Tibial artery (tissue), 4 donors: ENCODE data around the gene SPEM1.

Experiments used
- DNase-seq, 2 donors: peaks; one replicate each; pipeline ENCODE4 v3.0.0-alpha.2; 2019
- H3K27ac ChIP-seq, 2 donors: fragments of 200-600 bp; sonication (generic) in 1 of 2; 1 replicate in 1 of 2; 2 replicates in 1 of 2; pipeline ENCODE4 v1.5.1; 2018 to 2019; ENCODE audit warnings: mild to moderate bottlenecking in 1 of 2
- H3K27me3 ChIP-seq, 2 donors: fragments of 200-600 bp; sonication (generic) in 1 of 2; one replicate each; pipeline versions ENCODE4 v1.5.1 to v1.6.0; 2016 to 2019
- H3K36me3 ChIP-seq, 3 donors: fragments of 200-600 bp; sonication (generic) in 2 of 3; one replicate each; pipeline ENCODE4 v1.5.1; 2016 to 2019; ENCODE audit warnings: mild to moderate bottlenecking in 2 of 3
- H3K4me1 ChIP-seq, 4 donors: fragments of 200-600 bp; sonication (generic) in 2 of 4; 1 replicate in 3 of 4; 2 replicates in 1 of 4; pipeline ENCODE4 v1.5.1; 2016 to 2019
- H3K4me3 ChIP-seq, 2 donors: fragments of 200-600 bp; sonication (generic) in 1 of 2; 1 replicate in 1 of 2; 2 replicates in 1 of 2; pipeline ENCODE4 v1.5.1; 2018 to 2019; ENCODE audit warnings: mild to moderate bottlenecking in 2 of 2
- H3K9me3 ChIP-seq, 3 donors: fragments of 200-600 bp; sonication (generic) in 1 of 3; one replicate each; pipeline ENCODE4 v1.5.1; 2016 to 2019
- CTCF ChIP-seq, 2 experiments: fragments of 200-600 bp in 1 of 2; fragments of 450-650 bp in 1 of 2; IDR thresholded peaks; one replicate each; pipeline ENCODE4 v1.5.1; 2017 to 2019; ENCODE audit warnings: antibody characterized with exemption in 2 of 2, mild to moderate bottlenecking in 1 of 2, moderate library complexity in 1 of 2
- intact Hi-C: fragments of 100-400 bp; cut with DNase I; formaldehyde crosslinking; loops from one replicate; pipeline ENCODE4 v1.15.0; 2023; ENCODE audit warnings: low total_unique reads

SPEM1 gene

GRCh38 chr17:7444682-7445618, 24.8 kb downstream of the SPEM1 start, which contains the start of gene CHRNB1:
CHRNB1 (plus strand) TSS chr17:7445061; CDS start chr17:7445128, 67 bp downstream.
- peak; percentile 64 to 75 for DNase-seq
- H3K4me1 ChIP-seq = peaks cover 5 to 38% (median 28%) of the 10 kb centered on the region in 4 donors
- H3K4me3 ChIP-seq = peak within 1 kb of the TSS; percentile 35 to 45
- H3K27me3 ChIP-seq = peaks cover 3 to 50% of the 10 kb centered on the region in 2 donors
- intact Hi-C loops = no loop called here
- H3K9me3 ChIP-seq = no peaks in the 10 kb centered on the region
- peak in 1 of 2 experiments; percentile 6 for TF ChIP-seq CTCF (IDR thresholded peaks at IDR 0.05)
- peak within 1 kb of the TSS in 1 of 2 donors; percentile 21 for H3K27ac ChIP-seq
- no peaks in the 10 kb centered on the region for H3K36me3 ChIP-seq

- Histone ChIP-seq H3K27me3 (peaks cover 2 to 43% of the 10 kb centered on the region in 2 donors), H3K36me3 (no peaks in the 10 kb centered on the region), H3K4me3 (peak overlapping the region; percentile 35 to 45), H3K27ac (no peak overlapping the region), H3K4me1 (peaks cover 5 to 31% (median 21%) of the 10 kb centered on the region in 4 donors), H3K9me3 (no peaks in the 10 kb centered on the region)
- intact Hi-C loops = no loop called here
- no peak for TF ChIP-seq CTCF (IDR thresholded peaks at IDR 0.05)
- no peak for DNase-seq
These were observed 25.5 kb downstream of the SPEM1 start for GRCh38 chr17:7445619-7445968.

DNA sequence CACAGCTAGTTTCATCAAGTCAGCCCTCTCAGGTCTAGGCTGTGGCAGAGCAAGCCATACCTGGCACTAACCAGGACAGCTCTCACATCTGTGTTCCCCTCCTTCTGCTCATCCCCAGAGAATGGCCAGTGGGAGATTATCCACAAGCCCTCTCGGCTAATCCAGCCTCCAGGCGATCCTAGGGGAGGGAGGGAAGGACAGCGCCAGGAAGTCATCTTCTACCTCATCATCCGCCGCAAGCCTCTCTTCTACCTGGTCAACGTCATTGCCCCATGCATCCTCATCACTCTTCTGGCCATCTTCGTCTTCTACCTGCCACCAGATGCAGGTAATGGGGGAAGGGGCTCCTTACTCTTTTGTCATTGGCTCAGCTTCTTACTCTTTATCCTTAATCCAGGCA, 28.3 kb downstream of the SPEM1 start:
- H3K4me1 ChIP-seq = peaks cover 5 to 26% (median 16%) of the 10 kb centered on the region in 4 donors
- TF ChIP-seq CTCF (IDR thresholded peaks at IDR 0.05) = no peak
- no peak overlapping the region for H3K4me3 ChIP-seq
- H3K9me3 ChIP-seq = no peaks in the 10 kb centered on the region
- H3K36me3 ChIP-seq = no peaks in the 10 kb centered on the region
- no peak overlapping the region for H3K27ac ChIP-seq
- DNase-seq = no peak
- peaks cover 2 to 31% of the 10 kb centered on the region in 2 donors for H3K27me3 ChIP-seq
- intact Hi-C loops = no loop called here

GRCh38 chr17:7459961-7460545, 39.9 kb downstream of the SPEM1 start:
- TF ChIP-seq CTCF (IDR thresholded peaks at IDR 0.05) = no peak
- no peaks in the 10 kb centered on the region for H3K27me3 ChIP-seq
- H3K4me1 ChIP-seq = peaks cover 0 to 13% (median 7%) of the 10 kb centered on the region in 4 donors
- H3K4me3 ChIP-seq = no peak overlapping the region
- peak overlapping the region in 1 of 2 donors; percentile 4 for H3K27ac ChIP-seq
- intact Hi-C loops = no loop called here
- DNase-seq = no peak
- H3K9me3 ChIP-seq = no peaks in the 10 kb centered on the region
- H3K36me3 ChIP-seq = peaks cover 20 to 34% (median 29%) of the 10 kb centered on the region in 3 donors

DNA sequence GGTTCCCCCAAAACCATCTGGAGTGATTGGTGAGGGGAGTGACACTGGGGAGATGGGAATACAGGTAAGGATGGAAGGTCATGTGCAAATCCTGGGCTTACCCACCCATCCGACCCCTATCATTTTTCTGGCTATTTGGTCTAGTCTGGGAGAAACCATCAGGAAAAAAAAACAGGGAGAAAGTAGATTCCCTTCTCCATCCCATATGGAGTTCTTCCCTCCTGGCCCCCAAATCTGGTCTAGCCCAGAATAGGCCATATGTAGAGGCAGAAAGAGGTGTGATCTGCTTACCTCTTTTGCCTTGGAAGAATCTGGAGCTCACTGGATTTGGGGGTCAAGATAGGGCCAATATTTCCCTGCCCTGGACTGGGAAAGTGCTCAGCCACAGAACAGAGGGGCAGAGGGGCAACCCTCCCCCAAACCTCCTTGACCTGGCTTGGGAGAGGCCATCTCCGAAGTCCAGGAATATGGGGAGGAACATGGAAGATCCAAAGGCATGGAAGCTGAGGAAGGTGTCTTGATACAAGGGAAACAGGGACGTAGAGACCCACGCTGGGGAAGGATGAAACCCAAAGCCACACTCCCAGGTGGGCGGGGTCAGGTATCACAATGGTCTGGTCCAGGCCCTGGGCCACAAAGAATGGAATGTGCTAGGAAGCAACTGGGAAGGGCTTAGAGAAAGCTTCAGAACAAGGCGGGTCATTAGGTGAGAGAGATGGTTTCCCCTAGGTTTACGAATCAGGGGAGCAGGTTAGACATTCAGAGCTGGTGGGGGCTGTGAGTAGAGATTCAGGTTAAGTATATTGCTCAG, 40.9 kb downstream of the SPEM1 start:
- DNase-seq = no peak
- Histone ChIP-seq H3K4me3 (no peak overlapping the region), H3K27ac (peak overlapping the region in 1 of 2 donors; percentile 4), H3K9me3 (no peaks in the 10 kb centered on the region), H3K27me3 (no peaks in the 10 kb centered on the region), H3K4me1 (peaks cover 0 to 14% (median 10%) of the 10 kb centered on the region in 4 donors), H3K36me3 (peaks cover 30 to 44% (median 37%) of the 10 kb centered on the region in 3 donors)
- intact Hi-C loops = no loop called here
- no peak for TF ChIP-seq CTCF (IDR thresholded peaks at IDR 0.05)
